ENCODE data around the gene TULP4. TPM values are rescaled to one million over a fixed set of nuclear protein-coding genes. Genes with fewer than 3 reads are reported as not detected.

Gene TULP4
- total RNA-seq, 1 experiment from 2014 or later, result 64.6 TPM

- no peaks in the 10 kb centered on the region for H3K9me3 ChIP-seq (ENCODE audit: control insufficient read depth, low read depth, low read length)
- no peak overlapping the region for H3K4me3 Mint-ChIP-seq
- peaks cover 32% of the 10 kb centered on the region for H3K27me3 Mint-ChIP-seq (ENCODE audit: low read depth)
- no peak overlapping the region for H2BK5ac ChIP-seq (ENCODE audit: insufficient read length, low read length)
- peaks cover 9 to 13% of the 10 kb centered on the region in 2 experiments for H3K9me3 Mint-ChIP-seq
- TF ChIP-seq, protein P1, sequence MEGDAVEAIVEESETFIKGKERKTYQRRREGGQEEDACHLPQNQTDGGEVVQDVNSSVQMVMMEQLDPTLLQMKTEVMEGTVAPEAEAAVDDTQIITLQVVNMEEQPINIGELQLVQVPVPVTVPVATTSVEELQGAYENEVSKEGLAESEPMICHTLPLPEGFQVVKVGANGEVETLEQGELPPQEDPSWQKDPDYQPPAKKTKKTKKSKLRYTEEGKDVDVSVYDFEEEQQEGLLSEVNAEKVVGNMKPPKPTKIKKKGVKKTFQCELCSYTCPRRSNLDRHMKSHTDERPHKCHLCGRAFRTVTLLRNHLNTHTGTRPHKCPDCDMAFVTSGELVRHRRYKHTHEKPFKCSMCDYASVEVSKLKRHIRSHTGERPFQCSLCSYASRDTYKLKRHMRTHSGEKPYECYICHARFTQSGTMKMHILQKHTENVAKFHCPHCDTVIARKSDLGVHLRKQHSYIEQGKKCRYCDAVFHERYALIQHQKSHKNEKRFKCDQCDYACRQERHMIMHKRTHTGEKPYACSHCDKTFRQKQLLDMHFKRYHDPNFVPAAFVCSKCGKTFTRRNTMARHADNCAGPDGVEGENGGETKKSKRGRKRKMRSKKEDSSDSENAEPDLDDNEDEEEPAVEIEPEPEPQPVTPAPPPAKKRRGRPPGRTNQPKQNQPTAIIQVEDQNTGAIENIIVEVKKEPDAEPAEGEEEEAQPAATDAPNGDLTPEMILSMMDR (conservative IDR thresholded peaks at IDR 0.05), result no peak
- H3K4me2 ChIP-seq (ENCODE audit: insufficient read depth, insufficient read length, low read length), result no peak overlapping the region
- H2AFZ ChIP-seq (ENCODE audit: low read length), result no peak overlapping the region
- H3K9ac ChIP-seq (ENCODE audit: extremely low read depth, insufficient read length, low read length), result no peak overlapping the region
- H3K4me1 Mint-ChIP-seq, result peaks cover 12 to 14% of the 10 kb centered on the region in 2 experiments
- peak; percentile 14 for DNase-seq
- no peaks in the 10 kb centered on the region; a peak in 1 of 7 replicates for H3K36me3 Mint-ChIP-seq (ENCODE audit: insufficient read depth in 1 of 3, low read depth in 3 of 3)
- H3K18ac ChIP-seq (ENCODE audit: insufficient read length, low read depth, low read length), result no peak overlapping the region
- H3K27ac Mint-ChIP-seq, result no peak overlapping the region
- no peak overlapping the region for H2AK5ac ChIP-seq (ENCODE audit: insufficient read length, low read length)
- H3K23ac ChIP-seq (ENCODE audit: insufficient read length, low read depth, low read length), result no peak overlapping the region
- no peaks in the 10 kb centered on the region for H3K27me3 ChIP-seq (ENCODE audit: insufficient read depth, low read length)
- no peak overlapping the region for H2BK120ac ChIP-seq (ENCODE audit: low read depth, low read length, poor library complexity, severe bottlenecking)
- WGBS (ENCODE audit: extremely low coverage, insufficient read length, low lambda C conversion rate), result no CpG with 5 or more reads among the region's 11 CpGs
- H3K27ac ChIP-seq (ENCODE audit: insufficient read length, low read depth, low read length), result no peak overlapping the region
- no peak overlapping the region for H4K8ac ChIP-seq (replicated peaks; ENCODE audit: insufficient read length, low read depth, low read length)
- H2BK12ac ChIP-seq (ENCODE audit: insufficient read length, low read depth, low read length), result no peak overlapping the region
- no peak overlapping the region for H3K56ac ChIP-seq (ENCODE audit: insufficient read length, low read depth, low read length)
- H2BK15ac ChIP-seq (ENCODE audit: low read depth, low read length), result no peak overlapping the region
- H3K4me1 ChIP-seq (ENCODE audit: insufficient read depth, low read length), result no peaks in the 10 kb centered on the region
- no peak overlapping the region for H4K5ac ChIP-seq (ENCODE audit: insufficient read length, low read depth, low read length)
- H3T11ph ChIP-seq (ENCODE audit: low read length), result no peak overlapping the region
- no peaks in the 10 kb centered on the region for H4K20me1 ChIP-seq (ENCODE audit: control insufficient read depth, insufficient read depth, insufficient read length)
- H3K79me2 ChIP-seq (ENCODE audit: insufficient read depth, low read length), result no peaks in the 10 kb centered on the region
- H3K79me1 ChIP-seq (ENCODE audit: insufficient read depth, low read depth, low read length, poor library complexity, severe bottlenecking), result no peaks in the 10 kb centered on the region
- no peak overlapping the region for H2BK20ac ChIP-seq (ENCODE audit: low read depth, low read length, poor library complexity, severe bottlenecking)
- H4K91ac ChIP-seq (ENCODE audit: insufficient read length, low read depth, low read length), result no peak overlapping the region
- H3K4ac ChIP-seq (ENCODE audit: low read depth, low read length), result no peak overlapping the region
- H3K14ac ChIP-seq (ENCODE audit: insufficient read depth, low read length), result no peak overlapping the region
- no peaks in the 10 kb centered on the region for H3K23me2 ChIP-seq (ENCODE audit: insufficient read length, low read depth, low read length, poor library complexity, severe bottlenecking)
These were observed 210.4 kb downstream of the TULP4 start for GRCh38 chr6:158522616-158523015.

Data from H9 (cell line).